SK-N-MC (cell line): ENCODE results near the gene PLPP7.

Experiments used
- EZH2 ChIP-seq: fragments of 200-600 bp; sonication (generic); IDR thresholded peaks from one replicate; pipeline ENCODE4 v1.6.1; 2017; ENCODE audit warnings: antibody characterized with exemption
- FOXP2 ChIP-seq: optimal IDR thresholded peaks from 2 replicates; pipeline ENCODE3; 2011; ENCODE audit warnings: mild to moderate bottlenecking, moderate library complexity; ENCODE audit not compliant: insufficient read depth; ENCODE audit errors: extremely low read length, control extremely low read depth
- POLR2AphosphoS5 ChIP-seq: IDR thresholded peaks from 2 replicates; pipeline ENCODE4 v1.6.1; 2012; ENCODE audit warnings: mild to moderate bottlenecking, low read depth, low read length, borderline replicate concordance

DNA sequence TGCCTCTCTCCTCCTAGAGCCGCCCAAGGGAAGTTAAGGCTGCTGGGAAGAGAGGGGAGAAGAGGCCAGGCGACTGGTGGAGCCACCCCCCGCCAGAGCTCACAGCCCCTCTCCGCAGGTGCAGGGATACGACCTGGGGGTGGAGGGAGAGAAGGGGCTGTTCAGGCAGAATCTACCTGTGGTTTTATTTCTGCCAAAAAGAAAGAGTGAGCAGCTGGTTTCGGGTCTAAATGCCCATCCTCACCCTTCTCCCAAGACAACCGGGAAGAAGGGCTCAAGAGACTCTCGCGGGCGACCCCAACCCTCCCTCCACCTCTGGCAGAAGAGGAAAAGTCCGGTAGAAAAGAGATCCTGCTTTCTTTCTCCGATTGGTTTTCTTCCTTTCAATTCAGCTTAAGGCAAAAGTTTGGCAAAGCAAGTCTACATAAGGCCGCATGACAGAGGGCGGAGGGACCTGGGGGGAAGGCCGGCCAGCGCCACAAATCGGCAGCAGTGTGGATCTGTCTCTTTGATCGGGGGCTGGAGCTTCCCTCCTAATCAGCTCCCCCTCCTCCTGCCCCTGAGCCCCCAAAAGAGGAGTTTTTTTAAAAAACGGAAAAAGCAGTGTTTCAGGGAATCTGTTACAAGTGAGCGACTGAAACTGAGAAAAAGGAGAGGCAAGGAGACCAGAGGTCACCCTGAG lies 29.5 kb upstream of the PLPP7 start:
- TF ChIP-seq POLR2AphosphoS5, result no peak
- no peak for TF ChIP-seq EZH2
- TF ChIP-seq FOXP2, result no peak
